Ovary (tissue), 1 donor: ENCODE measurements around the gene RNF225.

Experiments
- EP300 ChIP-seq: sonication (generic); formaldehyde crosslinking; IDR thresholded peaks from one replicate; pipeline ENCODE4 v1.6.1; 2017; ENCODE audit warnings: antibody characterized with exemption
- POLR2A ChIP-seq: fragments of 450-650 bp; IDR thresholded peaks from one replicate; pipeline ENCODE4 v1.6.1; 2017; ENCODE audit warnings: antibody characterized with exemption, mild to moderate bottlenecking, moderate library complexity

- TF ChIP-seq EP300: no peak
- no peak for TF ChIP-seq POLR2A
Measured at GRCh38 chr19:58355908-58356765, 39.3 kb upstream of the RNF225 start.
